Fibroblast of lung (primary cell): Measurements from ENCODE around the gene SBDS.

ENCODE experiments used
- EZH2 ChIP-seq: IDR thresholded peaks from 2 replicates; pipeline ENCODE4 v1.5.1; 2012; ENCODE audit warnings: low read length, control low read depth, mild to moderate bottlenecking; ENCODE audit errors: missing control alignments
- TF ChIP-seq, protein P1 (sequence below), 2 donors: IDR thresholded peaks in 1 of 2; conservative IDR thresholded peaks in 1 of 2; 1 replicate in 1 of 2; 2 replicates in 1 of 2; pipeline ENCODE4 v1.5.1; 2011 to 2012; ENCODE audit warnings: low read length in 2 of 2, control low read depth in 1 of 2, inconsistent platforms in 1 of 2, low read depth in 1 of 2, mild to moderate bottlenecking in 1 of 2

DNA sequence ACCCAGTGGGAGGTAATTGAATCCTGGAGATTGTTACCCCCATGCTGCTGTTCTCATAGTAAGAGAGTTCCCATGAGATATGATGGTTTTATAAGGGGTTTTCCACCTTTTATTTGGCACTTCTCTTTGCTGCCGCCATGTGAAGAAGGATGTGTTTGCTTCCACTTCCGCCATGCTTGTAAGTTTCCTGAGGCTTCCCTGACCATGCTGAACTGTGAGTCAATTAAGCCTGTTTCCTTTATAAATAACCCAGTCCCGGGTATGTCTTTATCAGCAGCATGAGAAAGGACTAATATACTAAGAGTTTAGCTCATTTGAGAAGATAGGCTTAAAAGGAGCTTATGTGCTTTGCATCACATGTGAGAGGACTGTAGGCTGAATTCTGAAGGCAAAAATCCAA is 45.1 kb downstream of the SBDS start:
- TF ChIP-seq EZH2, result no peak
- TF ChIP-seq, protein P1, sequence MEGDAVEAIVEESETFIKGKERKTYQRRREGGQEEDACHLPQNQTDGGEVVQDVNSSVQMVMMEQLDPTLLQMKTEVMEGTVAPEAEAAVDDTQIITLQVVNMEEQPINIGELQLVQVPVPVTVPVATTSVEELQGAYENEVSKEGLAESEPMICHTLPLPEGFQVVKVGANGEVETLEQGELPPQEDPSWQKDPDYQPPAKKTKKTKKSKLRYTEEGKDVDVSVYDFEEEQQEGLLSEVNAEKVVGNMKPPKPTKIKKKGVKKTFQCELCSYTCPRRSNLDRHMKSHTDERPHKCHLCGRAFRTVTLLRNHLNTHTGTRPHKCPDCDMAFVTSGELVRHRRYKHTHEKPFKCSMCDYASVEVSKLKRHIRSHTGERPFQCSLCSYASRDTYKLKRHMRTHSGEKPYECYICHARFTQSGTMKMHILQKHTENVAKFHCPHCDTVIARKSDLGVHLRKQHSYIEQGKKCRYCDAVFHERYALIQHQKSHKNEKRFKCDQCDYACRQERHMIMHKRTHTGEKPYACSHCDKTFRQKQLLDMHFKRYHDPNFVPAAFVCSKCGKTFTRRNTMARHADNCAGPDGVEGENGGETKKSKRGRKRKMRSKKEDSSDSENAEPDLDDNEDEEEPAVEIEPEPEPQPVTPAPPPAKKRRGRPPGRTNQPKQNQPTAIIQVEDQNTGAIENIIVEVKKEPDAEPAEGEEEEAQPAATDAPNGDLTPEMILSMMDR (conservative IDR thresholded peaks at IDR 0.05 in 1 of 2, IDR thresholded peaks at IDR 0.05 in 1 of 2; ENCODE audit: low read depth in 1 of 2, low read length in 2 of 2), result no peak
